Ectodermal cell (in vitro differentiated cells): ENCODE results near the gene XYLT1.

Source experiments
- H3K27ac ChIP-seq: 2 replicates; pipeline ENCODE4 v1.7.0; 2013; ENCODE audit warnings: mild to moderate bottlenecking, low read depth, low read length; ENCODE audit not compliant: insufficient read depth, poor library complexity, severe bottlenecking
- H3K27me3 ChIP-seq: 2 replicates; pipeline ENCODE4 v1.7.0; 2013; ENCODE audit warnings: mild to moderate bottlenecking, low read length; ENCODE audit not compliant: insufficient read depth, control insufficient read depth, poor library complexity, severe bottlenecking
- H3K36me3 ChIP-seq: one replicate; pipeline ENCODE4 v1.7.0; 2013; ENCODE audit warnings: low read length; ENCODE audit not compliant: control insufficient read depth, insufficient read depth
- H3K4me1 ChIP-seq: one replicate; pipeline ENCODE4 v1.7.0; 2013; ENCODE audit warnings: low read length; ENCODE audit not compliant: control insufficient read depth, insufficient read depth
- H3K4me3 ChIP-seq: 2 replicates; pipeline ENCODE4 v1.7.0; 2013; ENCODE audit warnings: low read depth, low read length, control low read depth; ENCODE audit not compliant: insufficient read depth
- H3K9me3 ChIP-seq: 2 replicates; pipeline ENCODE4 v1.7.0; 2013; ENCODE audit warnings: mild to moderate bottlenecking, low read length, moderate library complexity; ENCODE audit not compliant: control insufficient read depth
- WGBS, 2 experiments: methylation state at CpG; one replicate each; pipeline ENCODE4 v1.1.7; 2013; ENCODE audit warnings: missing lambda C conversion rate in 2 of 2; 5-methylcytosine and 5-hydroxymethylcytosine counted together

Gene XYLT1

GRCh38 chr16:17203424-17203823, 267.3 kb downstream of the XYLT1 start:
- Histone ChIP-seq H3K27me3 (no peaks in the 10 kb centered on the region), H3K4me3 (no peak overlapping the region), H3K36me3 (no peaks in the 10 kb centered on the region), H3K9me3 (no peaks in the 10 kb centered on the region), H3K27ac (no peak overlapping the region), H3K4me1 (peaks cover 21% of the 10 kb centered on the region)
- WGBS, 2 experiments, result 91 to 98% methylated on average over 1 of the region's 1 CpG

- H3K27ac ChIP-seq, result no peak overlapping the region
- no peak overlapping the region for H3K4me3 ChIP-seq
- H3K4me1 ChIP-seq, result peaks cover 2% of the 10 kb centered on the region
- no peaks in the 10 kb centered on the region for H3K27me3 ChIP-seq
- H3K9me3 ChIP-seq, result no peaks in the 10 kb centered on the region
- no peaks in the 10 kb centered on the region for H3K36me3 ChIP-seq
- WGBS, 2 experiments, result 90 to 100% methylated on average over 3 of the region's 3 CpGs
Measured at GRCh38 chr16:17199135-17199534, 271.6 kb downstream of the XYLT1 start.

- WGBS, 2 experiments, result 84 to 94% methylated on average over 3 of the region's 3 CpGs
- H3K4me3 ChIP-seq, result no peak overlapping the region
- no peak overlapping the region for H3K27ac ChIP-seq
Measured at GRCh38 chr16:17196526-17196925, 274.2 kb downstream of the XYLT1 start.

GRCh38 chr16:17194190-17194780, 276.5 kb downstream of the XYLT1 start:
- Histone ChIP-seq H3K27ac (no peak overlapping the region), H3K36me3 (no peaks in the 10 kb centered on the region), H3K27me3 (no peaks in the 10 kb centered on the region), H3K4me3 (no peak overlapping the region), H3K4me1 (no peaks in the 10 kb centered on the region), H3K9me3 (no peaks in the 10 kb centered on the region)
- WGBS, 2 experiments, result 55 to 56% methylated on average over 14 of the region's 14 CpGs

More at GRCh38 chr16:17196526-17196925, 274.2 kb downstream of the XYLT1 start:
- no peaks in the 10 kb centered on the region for H3K9me3 ChIP-seq
- no peaks in the 10 kb centered on the region for H3K27me3 ChIP-seq
- H3K36me3 ChIP-seq, result no peaks in the 10 kb centered on the region
- H3K4me1 ChIP-seq, result no peaks in the 10 kb centered on the region

GRCh38 chr16:17193566-17194100, 277.1 kb downstream of the XYLT1 start:
- H3K4me3 ChIP-seq, result no peak overlapping the region
- H3K27me3 ChIP-seq, result no peaks in the 10 kb centered on the region
- 87 to 93% methylated on average over 6 of the region's 6 CpGs for WGBS, 2 experiments
- no peak overlapping the region for H3K27ac ChIP-seq
- no peaks in the 10 kb centered on the region for H3K36me3 ChIP-seq
- no peaks in the 10 kb centered on the region for H3K4me1 ChIP-seq
- H3K9me3 ChIP-seq, result no peaks in the 10 kb centered on the region

- Histone ChIP-seq H3K4me1 (no peaks in the 10 kb centered on the region), H3K36me3 (no peaks in the 10 kb centered on the region), H3K27ac (no peak overlapping the region), H3K4me3 (no peak overlapping the region), H3K9me3 (no peaks in the 10 kb centered on the region), H3K27me3 (no peaks in the 10 kb centered on the region)
- 94% methylated on average over 7 of the region's 7 CpGs for WGBS, 2 experiments
Measured at GRCh38 chr16:17184026-17184425, 286.7 kb downstream of the XYLT1 start.

GRCh38 chr16:17177959-17178905, 292.5 kb downstream of the XYLT1 start:
- 88% methylated on average over 14 of the region's 14 CpGs for WGBS, 2 experiments
- Histone ChIP-seq H3K27ac (no peak overlapping the region), H3K9me3 (no peaks in the 10 kb centered on the region)

GRCh38 chr16:17177242-17177958, 293.4 kb downstream of the XYLT1 start:
- 91 to 95% methylated on average over 6 of the region's 6 CpGs for WGBS, 2 experiments

More at GRCh38 chr16:17177959-17178905, 292.5 kb downstream of the XYLT1 start:
- no peaks in the 10 kb centered on the region for H3K27me3 ChIP-seq
- no peaks in the 10 kb centered on the region for H3K4me1 ChIP-seq
- H3K36me3 ChIP-seq, result no peaks in the 10 kb centered on the region
- H3K4me3 ChIP-seq, result no peak overlapping the region

DNA sequence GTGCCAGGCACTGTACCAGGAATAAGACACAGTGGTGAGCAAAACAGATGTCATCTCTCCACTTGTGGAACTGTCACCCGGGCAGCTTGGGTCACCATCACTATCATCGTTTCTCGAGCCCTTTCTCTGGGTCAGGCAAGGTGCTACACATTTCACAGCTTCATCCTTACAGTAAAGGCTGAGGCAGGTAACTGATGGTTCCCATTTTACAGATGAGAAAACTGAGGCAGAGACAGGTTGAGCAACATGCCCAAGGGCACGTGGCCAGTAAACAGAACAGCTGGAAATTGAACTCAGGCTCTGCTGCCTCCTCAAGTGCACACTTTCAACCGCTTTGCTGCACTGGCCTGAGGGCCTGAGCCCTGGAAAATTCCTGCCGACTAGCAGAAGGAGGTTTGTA, 294.6 kb downstream of the XYLT1 start:
- Histone ChIP-seq H3K27ac (no peak overlapping the region), H3K9me3 (no peaks in the 10 kb centered on the region), H3K4me3 (no peak overlapping the region), H3K36me3 (no peaks in the 10 kb centered on the region), H3K4me1 (no peaks in the 10 kb centered on the region), H3K27me3 (no peaks in the 10 kb centered on the region)
- 91 to 95% methylated on average over 6 of the region's 6 CpGs for WGBS, 2 experiments

More at GRCh38 chr16:17177242-17177958, 293.4 kb downstream of the XYLT1 start:
- Histone ChIP-seq H3K4me3 (no peak overlapping the region), H3K27ac (no peak overlapping the region), H3K27me3 (no peaks in the 10 kb centered on the region), H3K36me3 (no peaks in the 10 kb centered on the region), H3K9me3 (no peaks in the 10 kb centered on the region), H3K4me1 (no peaks in the 10 kb centered on the region)

DNA sequence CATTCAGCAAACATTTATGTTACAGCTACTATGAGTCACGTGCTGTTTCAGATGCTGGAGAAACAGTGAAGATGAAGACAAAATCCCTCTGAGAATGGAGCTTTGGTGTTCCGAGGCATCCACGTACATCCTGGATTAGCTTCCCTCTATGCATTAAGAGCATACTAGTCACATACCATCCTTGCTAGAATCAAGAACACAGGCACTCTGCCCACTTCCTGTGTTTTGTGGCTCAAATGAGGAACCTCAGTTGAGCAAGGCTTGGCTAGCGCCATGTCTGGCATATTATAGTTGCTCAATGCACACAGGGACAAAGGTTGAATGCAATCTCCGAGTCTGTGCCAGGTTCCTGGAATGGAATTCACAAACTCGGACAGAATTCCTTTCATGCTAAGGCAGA, 297.5 kb downstream of the XYLT1 start:
- Histone ChIP-seq H3K4me1 (no peaks in the 10 kb centered on the region), H3K27me3 (no peaks in the 10 kb centered on the region), H3K36me3 (no peaks in the 10 kb centered on the region), H3K27ac (no peak overlapping the region), H3K4me3 (no peak overlapping the region), H3K9me3 (no peaks in the 10 kb centered on the region)
- 93% methylated on average over 6 of the region's 6 CpGs for WGBS, 2 experiments
